Left ventricle myocardium inferior (tissue), 1 donor: ENCODE measurements around the gene PRIMA1. TPM values are rescaled to one million over a fixed set of nuclear protein-coding genes. Genes with fewer than 3 reads are reported as not detected.

Experiments used
- DNase-seq: peaks from one replicate; pipeline ENCODE4 v3.0.0-alpha.2; 2020
- H3K27ac ChIP-seq: fragments of 200-600 bp; replicated peaks from 2 replicates; pipeline ENCODE4 v1.8.0; 2021
- H3K27me3 ChIP-seq: fragments of 200-600 bp; 2 replicates; pipeline ENCODE4 v1.8.0; 2021; ENCODE audit warnings: low read depth
- H3K36me3 ChIP-seq: fragments of 200-600 bp; 2 replicates; pipeline ENCODE4 v1.8.0; 2021
- H3K4me1 ChIP-seq: fragments of 200-600 bp; 2 replicates; pipeline ENCODE4 v1.8.0; 2021
- H3K4me3 ChIP-seq: fragments of 200-600 bp; 2 replicates; pipeline ENCODE4 v1.8.0; 2021; ENCODE audit warnings: mild to moderate bottlenecking, moderate library complexity
- H3K9me3 ChIP-seq: fragments of 200-600 bp; replicated peaks from 2 replicates; pipeline ENCODE4 v1.8.0; 2021
- intact Hi-C: fragments of 100-400 bp; cut with micrococcal nuclease; formaldehyde crosslinking; loops from one replicate; pipeline ENCODE4 v1.11.0; 2022
- total RNA-seq: library from RNA; stranded (reverse); fragmentation: NEBNext Ultra II Directional; extraction: Animal tissue kit (Norgen Biotek cat#: 25700); gene quantifications from one replicate; pipeline ENCODE4 v1.2.1, GENCODE V29; 2021
- TF ChIP-seq, protein P1 (sequence below): fragments of 200-600 bp; IDR thresholded peaks from 2 replicates; pipeline ENCODE4 v1.8.0; 2021; ENCODE audit warnings: antibody characterized with exemption, mild to moderate bottlenecking, borderline replicate concordance
- donor health status: DM: no; HTN: yes; CAD: no; lungs with severe emphysema.

The PRIMA1 gene
- total RNA-seq, 1 donor from 2014 or later, result 7.3 TPM

DNA sequence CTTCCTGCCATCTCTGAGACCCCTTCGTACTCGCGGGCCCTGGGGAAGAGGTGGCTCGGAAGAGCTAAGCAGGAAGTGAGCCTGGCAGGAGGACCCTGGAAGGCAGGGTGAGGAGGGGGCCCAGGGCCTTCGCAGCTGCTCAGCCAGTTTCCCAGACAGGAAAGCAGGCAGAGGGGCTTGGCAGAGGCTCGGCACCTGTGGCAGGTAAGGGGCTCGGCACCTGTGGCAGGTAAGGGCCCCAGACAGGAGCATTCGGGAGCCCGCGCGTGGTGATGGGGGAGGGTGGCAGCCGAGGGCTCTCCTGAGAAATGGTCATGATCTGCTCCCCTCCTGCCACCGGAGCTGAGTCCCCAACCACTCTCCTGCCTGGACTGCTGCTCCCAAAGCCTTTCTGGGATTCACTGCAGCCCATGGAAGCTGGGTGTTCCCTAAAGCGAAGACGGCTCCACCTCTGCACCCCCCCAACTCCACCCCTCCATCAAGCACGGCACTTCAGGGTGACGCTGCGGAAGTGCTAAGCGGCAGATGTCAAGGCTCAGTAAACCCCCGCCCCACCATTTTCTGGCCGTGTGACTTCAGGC lies 63.2 kb downstream of the PRIMA1 start:
- TF ChIP-seq, protein P1, sequence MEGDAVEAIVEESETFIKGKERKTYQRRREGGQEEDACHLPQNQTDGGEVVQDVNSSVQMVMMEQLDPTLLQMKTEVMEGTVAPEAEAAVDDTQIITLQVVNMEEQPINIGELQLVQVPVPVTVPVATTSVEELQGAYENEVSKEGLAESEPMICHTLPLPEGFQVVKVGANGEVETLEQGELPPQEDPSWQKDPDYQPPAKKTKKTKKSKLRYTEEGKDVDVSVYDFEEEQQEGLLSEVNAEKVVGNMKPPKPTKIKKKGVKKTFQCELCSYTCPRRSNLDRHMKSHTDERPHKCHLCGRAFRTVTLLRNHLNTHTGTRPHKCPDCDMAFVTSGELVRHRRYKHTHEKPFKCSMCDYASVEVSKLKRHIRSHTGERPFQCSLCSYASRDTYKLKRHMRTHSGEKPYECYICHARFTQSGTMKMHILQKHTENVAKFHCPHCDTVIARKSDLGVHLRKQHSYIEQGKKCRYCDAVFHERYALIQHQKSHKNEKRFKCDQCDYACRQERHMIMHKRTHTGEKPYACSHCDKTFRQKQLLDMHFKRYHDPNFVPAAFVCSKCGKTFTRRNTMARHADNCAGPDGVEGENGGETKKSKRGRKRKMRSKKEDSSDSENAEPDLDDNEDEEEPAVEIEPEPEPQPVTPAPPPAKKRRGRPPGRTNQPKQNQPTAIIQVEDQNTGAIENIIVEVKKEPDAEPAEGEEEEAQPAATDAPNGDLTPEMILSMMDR, result no peak
- Histone ChIP-seq H3K4me1 (no peaks in the 10 kb centered on the region), H3K9me3 (no peaks in the 10 kb centered on the region), H3K4me3 (no peak overlapping the region), H3K27ac (no peak overlapping the region), H3K36me3 (no peaks in the 10 kb centered on the region), H3K27me3 (no peaks in the 10 kb centered on the region)
- DNase-seq, result no peak
- intact Hi-C loops, result no loop called here

DNA sequence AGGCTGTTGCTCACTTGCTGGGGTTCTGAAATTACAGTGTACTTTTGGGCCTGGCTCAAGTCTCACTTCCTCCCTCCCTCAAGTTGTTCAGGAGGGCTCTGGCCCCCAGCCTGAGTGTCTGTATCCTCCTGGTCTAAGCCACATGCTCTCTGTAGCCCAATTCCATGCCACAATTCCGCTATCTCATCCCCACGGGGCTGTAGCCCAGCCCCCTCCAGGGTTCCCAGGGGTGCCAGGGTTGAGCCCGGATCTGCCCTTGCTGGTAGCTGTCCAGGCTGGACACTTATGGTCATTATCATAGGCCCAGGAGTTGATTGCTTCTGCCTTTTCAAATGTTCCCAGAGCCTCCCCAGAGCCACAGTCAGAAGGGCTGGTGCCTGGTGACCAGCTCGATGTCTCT lies 65.3 kb downstream of the PRIMA1 start:
- DNase-seq, result no peak
- Histone ChIP-seq H3K36me3 (no peaks in the 10 kb centered on the region), H3K4me3 (no peak overlapping the region), H3K27ac (no peak overlapping the region), H3K4me1 (no peaks in the 10 kb centered on the region), H3K27me3 (no peaks in the 10 kb centered on the region), H3K9me3 (no peaks in the 10 kb centered on the region)
- TF ChIP-seq, protein P1, result no peak
- intact Hi-C loops, result no loop called here

DNA sequence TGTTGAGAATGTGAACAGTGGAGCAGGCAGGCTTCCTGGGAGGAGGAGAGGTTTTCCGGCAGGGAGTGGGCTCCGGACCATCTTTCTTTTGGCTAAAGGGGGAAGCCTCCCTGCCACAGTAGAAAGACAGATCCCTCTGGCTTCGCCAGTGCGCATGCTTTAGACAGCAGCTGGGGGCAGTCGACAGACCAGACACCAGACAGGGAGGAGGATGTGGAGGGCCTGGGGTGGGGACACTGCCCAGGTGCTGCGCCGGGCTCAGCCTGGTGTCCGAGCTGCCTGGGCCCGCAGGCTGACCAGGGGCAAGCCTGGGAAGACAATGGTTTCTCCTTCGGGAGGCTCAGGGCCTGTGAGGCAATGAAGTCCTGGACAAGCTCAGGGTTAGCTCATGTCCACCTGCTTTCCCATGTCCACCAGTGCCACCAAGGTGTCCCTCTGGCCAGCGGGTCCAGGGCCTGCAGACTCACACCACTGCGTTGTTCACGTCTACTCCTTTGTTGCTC lies 67.3 kb downstream of the PRIMA1 start:
- peaks cover 14% of the 10 kb centered on the region for H3K27me3 ChIP-seq
- DNase-seq, result no peak
- H3K9me3 ChIP-seq, result no peaks in the 10 kb centered on the region
- intact Hi-C loops, result no loop called here
- no peak overlapping the region for H3K4me3 ChIP-seq
- H3K36me3 ChIP-seq, result no peaks in the 10 kb centered on the region
- H3K27ac ChIP-seq, result no peak overlapping the region
- H3K4me1 ChIP-seq, result no peaks in the 10 kb centered on the region
- TF ChIP-seq, protein P1, result no peak

DNA sequence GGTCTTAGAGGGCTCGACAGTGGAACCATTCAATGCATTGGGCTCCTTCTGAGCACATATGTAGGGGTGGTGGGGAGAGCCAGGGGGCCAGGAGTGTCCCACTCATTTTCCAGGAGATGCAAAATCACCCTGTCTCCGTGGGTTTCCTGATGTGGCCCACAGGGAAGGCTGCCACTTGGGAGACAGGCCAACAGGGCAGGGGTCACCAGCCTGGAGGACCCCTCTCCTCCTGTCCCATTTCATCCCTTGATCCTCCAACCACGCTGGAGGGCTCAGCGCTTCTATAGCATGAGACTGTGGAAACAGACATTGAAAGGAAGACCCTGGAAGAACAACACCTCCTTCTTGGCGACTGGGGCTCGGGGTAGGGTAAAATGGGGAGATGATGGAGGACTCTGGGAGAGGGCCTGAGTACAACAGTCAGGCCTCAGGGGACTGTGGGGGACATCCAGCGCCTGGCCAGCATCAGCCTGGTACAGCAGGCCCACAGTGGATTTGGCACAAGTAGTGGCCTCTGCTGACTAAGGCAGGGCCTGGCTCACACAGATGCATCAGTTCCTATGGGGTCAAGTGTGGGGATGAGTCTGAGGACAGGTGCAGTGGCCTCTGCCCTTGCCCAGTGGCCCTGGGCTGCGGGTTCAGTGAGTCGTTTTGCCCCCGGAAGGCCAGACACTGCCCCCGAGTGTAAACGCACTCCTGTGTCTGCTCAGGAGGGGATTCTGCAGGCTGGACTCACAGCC lies 68.0 kb downstream of the PRIMA1 start:
- H3K36me3 ChIP-seq, result no peaks in the 10 kb centered on the region
- intact Hi-C loops, result no loop called here
- TF ChIP-seq, protein P1, result no peak
- H3K4me3 ChIP-seq, result no peak overlapping the region
- no peak for DNase-seq
- no peaks in the 10 kb centered on the region for H3K4me1 ChIP-seq
- no peak overlapping the region for H3K27ac ChIP-seq
- peaks cover 19% of the 10 kb centered on the region for H3K27me3 ChIP-seq
- no peaks in the 10 kb centered on the region for H3K9me3 ChIP-seq

DNA sequence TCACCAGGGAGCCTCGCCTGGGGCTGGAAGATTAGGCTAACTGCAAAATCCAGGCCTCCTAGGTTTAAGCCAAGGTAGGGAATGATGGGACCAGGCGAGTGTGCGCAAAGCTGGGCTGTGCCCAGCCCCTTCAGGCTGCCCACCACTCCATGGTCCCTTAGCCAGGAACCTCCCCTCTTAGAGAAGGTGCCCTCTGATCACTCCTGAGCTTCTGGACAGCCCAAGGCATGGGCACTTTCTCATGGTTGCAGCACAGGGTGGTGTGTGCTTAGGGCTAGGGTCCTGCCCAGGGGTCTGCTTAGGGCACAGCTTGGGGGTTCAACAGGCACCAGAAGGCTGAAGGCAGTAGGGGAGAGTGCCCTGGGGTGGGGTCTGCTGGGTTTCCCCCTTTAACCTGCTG lies 69.0 kb downstream of the PRIMA1 start:
- no peaks in the 10 kb centered on the region for H3K36me3 ChIP-seq
- intact Hi-C loops, result no loop called here
- no peaks in the 10 kb centered on the region for H3K9me3 ChIP-seq
- no peak overlapping the region for H3K4me3 ChIP-seq
- H3K27ac ChIP-seq, result no peak overlapping the region
- TF ChIP-seq, protein P1, result no peak
- H3K27me3 ChIP-seq, result peaks cover 26% of the 10 kb centered on the region
- no peak for DNase-seq
- H3K4me1 ChIP-seq, result no peaks in the 10 kb centered on the region
